Testis (tissue), 2 donors: ENCODE measurements around the gene GNB5.

Experiments used
- POLR2A ChIP-seq: fragments of 450-650 bp; IDR thresholded peaks from one replicate; pipeline ENCODE4 v1.6.1; 2017; ENCODE audit warnings: antibody characterized with exemption, mild to moderate bottlenecking, moderate library complexity
- TF ChIP-seq, protein P1 (sequence below), 3 experiments: fragments of 450-650 bp in 2 of 3; fragments of 200-600 bp in 1 of 3; sonication (generic) in 1 of 3; IDR thresholded peaks; one replicate each; pipeline ENCODE4 v1.5.1; 2016 to 2019; ENCODE audit warnings: antibody characterized with exemption in 3 of 3, mild to moderate bottlenecking in 2 of 3, moderate library complexity in 1 of 3

DNA sequence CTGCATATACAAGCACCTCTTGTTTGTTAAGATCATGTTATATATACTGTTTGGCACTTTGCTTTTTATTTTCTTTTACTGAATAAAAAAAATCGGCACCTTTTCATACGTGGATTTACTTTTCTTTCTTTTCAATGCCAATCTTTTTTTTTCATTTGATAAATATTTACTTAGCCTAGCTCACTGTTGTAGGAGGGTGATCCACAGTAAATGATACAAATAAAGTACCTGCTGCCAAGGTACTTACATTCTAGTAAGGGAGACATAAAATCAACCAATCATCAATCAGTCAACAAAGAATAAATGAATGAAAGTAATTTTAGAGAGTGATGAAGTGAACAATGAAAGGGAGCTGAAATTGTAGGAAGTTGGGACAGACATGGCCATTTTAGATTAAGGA is 18.3 kb downstream of the GNB5 start:
- TF ChIP-seq POLR2A = no peak
- TF ChIP-seq, protein P1, sequence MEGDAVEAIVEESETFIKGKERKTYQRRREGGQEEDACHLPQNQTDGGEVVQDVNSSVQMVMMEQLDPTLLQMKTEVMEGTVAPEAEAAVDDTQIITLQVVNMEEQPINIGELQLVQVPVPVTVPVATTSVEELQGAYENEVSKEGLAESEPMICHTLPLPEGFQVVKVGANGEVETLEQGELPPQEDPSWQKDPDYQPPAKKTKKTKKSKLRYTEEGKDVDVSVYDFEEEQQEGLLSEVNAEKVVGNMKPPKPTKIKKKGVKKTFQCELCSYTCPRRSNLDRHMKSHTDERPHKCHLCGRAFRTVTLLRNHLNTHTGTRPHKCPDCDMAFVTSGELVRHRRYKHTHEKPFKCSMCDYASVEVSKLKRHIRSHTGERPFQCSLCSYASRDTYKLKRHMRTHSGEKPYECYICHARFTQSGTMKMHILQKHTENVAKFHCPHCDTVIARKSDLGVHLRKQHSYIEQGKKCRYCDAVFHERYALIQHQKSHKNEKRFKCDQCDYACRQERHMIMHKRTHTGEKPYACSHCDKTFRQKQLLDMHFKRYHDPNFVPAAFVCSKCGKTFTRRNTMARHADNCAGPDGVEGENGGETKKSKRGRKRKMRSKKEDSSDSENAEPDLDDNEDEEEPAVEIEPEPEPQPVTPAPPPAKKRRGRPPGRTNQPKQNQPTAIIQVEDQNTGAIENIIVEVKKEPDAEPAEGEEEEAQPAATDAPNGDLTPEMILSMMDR (IDR thresholded peaks at IDR 0.05) = no peak
